Gastroesophageal sphincter (tissue), 3 donors: ENCODE measurements around the gene PMAIP1.

Source experiments
- CTCF ChIP-seq, 4 experiments: fragments of 200-600 bp in 2 of 4; fragments of 450-650 bp in 2 of 4; sonication (generic) in 1 of 4; IDR thresholded peaks; one replicate each; pipeline ENCODE4 v1.5.1; 2017 to 2019; ENCODE audit warnings: antibody characterized with exemption in 4 of 4, mild to moderate bottlenecking in 2 of 4, moderate library complexity in 2 of 4
- EP300 ChIP-seq: sonication (generic); formaldehyde crosslinking; IDR thresholded peaks from one replicate; pipeline ENCODE4 v1.6.1; 2017; ENCODE audit warnings: antibody characterized with exemption, mild to moderate bottlenecking
- POLR2A ChIP-seq, 2 donors: fragments of 450-650 bp; IDR thresholded peaks; one replicate each; pipeline ENCODE4 v1.6.1; 2017; ENCODE audit warnings: antibody characterized with exemption in 2 of 2, mild to moderate bottlenecking in 2 of 2, moderate library complexity in 1 of 2
- POLR2AphosphoS5 ChIP-seq: sonication (generic); formaldehyde crosslinking; IDR thresholded peaks from one replicate; pipeline ENCODE4 v1.6.1; 2017; ENCODE audit warnings: antibody characterized with exemption

- TF ChIP-seq EP300 (no peak), CTCF (IDR thresholded peaks at IDR 0.05) (no peak), POLR2A (IDR thresholded peaks at IDR 0.05) (no peak), POLR2AphosphoS5 (no peak)
Observed at GRCh38 chr18:59884351-59884750, 15.4 kb upstream of the PMAIP1 start.
